ENCODE measurements around the gene ZNF865. TPM values are rescaled to one million over a fixed set of nuclear protein-coding genes. Genes with fewer than 3 reads are reported as not detected.
A peak's percentile ranks its signal among the peaks of the same experiment; 100 is the strongest.

ZNF865 gene
- total RNA-seq, 1 experiment from 2014 or later: 5.5 TPM

DNA sequence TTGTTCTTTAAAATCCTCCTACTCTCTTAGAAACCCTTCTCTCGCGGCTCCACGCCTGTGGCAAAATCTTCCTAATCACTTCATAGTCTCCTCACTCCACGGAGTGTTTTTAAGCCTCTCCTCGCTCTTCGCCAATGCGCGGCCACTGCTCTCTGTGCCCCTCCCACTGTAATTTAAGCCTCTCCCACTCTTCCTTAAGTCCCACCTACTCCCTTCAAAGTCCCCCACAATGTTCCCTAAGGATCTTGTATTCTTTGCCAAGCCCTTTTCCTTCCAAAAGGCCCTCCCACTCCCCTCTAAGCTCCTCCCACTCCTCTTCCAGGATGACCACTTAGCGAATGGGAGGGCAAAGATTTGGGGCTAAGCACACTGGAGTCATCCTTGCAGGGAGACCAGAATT lies 7.4 kb upstream of the ZNF865 start:
- intact Hi-C loops (cut with micrococcal nuclease): loop anchor here (2.0 to 5.0 kb wide), 3 partner anchors 17 to 43 kb away; partner anchors contain the start of genes ZNF579 and ZNF580
- no peak overlapping the region for H3K4me3 ChIP-seq (ENCODE audit: low read length)
- POLR2A ChIA-PET (ENCODE audit: unreplicated experiment): no interaction called here
- H3K4me1 ChIP-seq (ENCODE audit: insufficient read depth, low read length): peaks cover 12% of the 10 kb centered on the region
- no peak overlapping the region for H3K27ac ChIP-seq (ENCODE audit: low read length)
- DNase-seq (no peak), ATAC-seq (no peak)
- TF ChIP-seq, protein P1, sequence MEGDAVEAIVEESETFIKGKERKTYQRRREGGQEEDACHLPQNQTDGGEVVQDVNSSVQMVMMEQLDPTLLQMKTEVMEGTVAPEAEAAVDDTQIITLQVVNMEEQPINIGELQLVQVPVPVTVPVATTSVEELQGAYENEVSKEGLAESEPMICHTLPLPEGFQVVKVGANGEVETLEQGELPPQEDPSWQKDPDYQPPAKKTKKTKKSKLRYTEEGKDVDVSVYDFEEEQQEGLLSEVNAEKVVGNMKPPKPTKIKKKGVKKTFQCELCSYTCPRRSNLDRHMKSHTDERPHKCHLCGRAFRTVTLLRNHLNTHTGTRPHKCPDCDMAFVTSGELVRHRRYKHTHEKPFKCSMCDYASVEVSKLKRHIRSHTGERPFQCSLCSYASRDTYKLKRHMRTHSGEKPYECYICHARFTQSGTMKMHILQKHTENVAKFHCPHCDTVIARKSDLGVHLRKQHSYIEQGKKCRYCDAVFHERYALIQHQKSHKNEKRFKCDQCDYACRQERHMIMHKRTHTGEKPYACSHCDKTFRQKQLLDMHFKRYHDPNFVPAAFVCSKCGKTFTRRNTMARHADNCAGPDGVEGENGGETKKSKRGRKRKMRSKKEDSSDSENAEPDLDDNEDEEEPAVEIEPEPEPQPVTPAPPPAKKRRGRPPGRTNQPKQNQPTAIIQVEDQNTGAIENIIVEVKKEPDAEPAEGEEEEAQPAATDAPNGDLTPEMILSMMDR (conservative IDR thresholded peaks at IDR 0.05; ENCODE audit: low read depth, low read length): no peak
- TF ChIP-seq EZH2phosphoT487 (IDR thresholded peaks at IDR 0.05; ENCODE audit: borderline replicate concordance, low read length): no peak
- peaks cover 4% of the 10 kb centered on the region; the same call in 1 of the 2 replicates for H3K36me3 ChIP-seq (ENCODE audit: low read depth, low read length)
- CTCF ChIA-PET: no interaction called here
- no peaks in the 10 kb centered on the region for H3F3A ChIP-seq (ENCODE audit: low read length, unreplicated experiment)
- no TSS peak for BruUV-seq (replicated peaks)
- no peak overlapping the region for H2AFZ ChIP-seq (ENCODE audit: low read length)
- H3K27me3 ChIP-seq (ENCODE audit: low read length): no peaks in the 10 kb centered on the region
- no peaks in the 10 kb centered on the region for H4K20me1 ChIP-seq (ENCODE audit: low read length)
- no peaks in the 10 kb centered on the region for H3K9me2 ChIP-seq (replicated peaks; ENCODE audit: low read length)
- H3K9ac ChIP-seq (ENCODE audit: low read length): no peak overlapping the region
- H3K9me3 ChIP-seq (ENCODE audit: low read length): no peaks in the 10 kb centered on the region
- no peak overlapping the region for H3K4me2 ChIP-seq (ENCODE audit: low read length)
- H3K79me2 ChIP-seq (ENCODE audit: low read length): peaks cover 12% of the 10 kb centered on the region; the same call in 1 of the 2 replicates

DNA sequence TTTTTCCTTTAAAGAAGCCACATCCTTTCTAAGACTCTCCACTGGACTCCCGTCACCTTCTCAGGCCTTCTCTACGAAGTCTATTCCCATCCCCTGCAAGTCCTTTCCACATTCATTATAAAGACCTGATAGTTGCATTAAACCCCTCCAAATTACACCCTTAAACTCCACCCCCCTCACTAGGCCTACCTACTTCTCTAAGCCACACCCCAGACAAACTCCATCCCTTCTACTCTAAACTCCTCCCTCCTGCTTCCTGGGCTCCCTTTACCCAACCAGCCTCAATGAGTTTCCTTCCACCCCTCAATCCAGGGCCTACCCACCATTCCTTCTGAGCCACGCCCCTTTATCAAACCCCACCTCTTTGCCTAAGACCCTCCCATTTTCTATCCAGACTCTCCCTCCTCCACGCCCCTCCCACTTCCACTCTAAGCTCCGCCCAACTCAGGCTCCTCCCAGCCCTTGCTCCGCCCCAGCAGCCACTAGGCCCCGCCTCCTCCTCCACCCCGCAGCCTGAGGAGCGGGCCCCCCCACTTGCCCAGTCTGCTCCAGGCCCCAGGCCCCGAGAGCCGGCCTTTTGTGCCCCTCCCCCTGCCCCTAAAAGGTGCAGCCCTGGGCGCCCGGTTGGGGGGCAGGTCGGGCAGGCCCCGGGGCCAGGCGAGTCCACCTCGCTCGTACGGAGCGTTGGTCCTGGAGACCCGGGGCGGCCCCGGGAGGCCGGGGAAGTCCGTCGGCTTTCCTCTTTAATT lies 6.6 kb upstream of the ZNF865 start:
- BruUV-seq (replicated peaks): no TSS peak
- H3K27ac ChIP-seq (ENCODE audit: low read length): peak overlapping the region; percentile 87
- TF ChIP-seq EZH2 (IDR thresholded peaks at IDR 0.05; ENCODE audit: low read length, unreplicated experiment) (no peak), EZH2phosphoT487 (IDR thresholded peaks at IDR 0.05; ENCODE audit: borderline replicate concordance, low read length) (no peak)
- TF ChIP-seq, protein P1 (conservative IDR thresholded peaks at IDR 0.05; ENCODE audit: low read depth, low read length): no peak
- peaks cover 12% of the 10 kb centered on the region; the same call in 1 of the 2 replicates for H3K79me2 ChIP-seq (ENCODE audit: low read length)
- no peaks in the 10 kb centered on the region for H3K9me2 ChIP-seq (replicated peaks; ENCODE audit: low read length)
- peaks cover 4% of the 10 kb centered on the region; the same call in 1 of the 2 replicates for H3K36me3 ChIP-seq (ENCODE audit: low read depth, low read length)
- H3K9me3 ChIP-seq (ENCODE audit: low read length): no peaks in the 10 kb centered on the region
- H3K9ac ChIP-seq (ENCODE audit: low read length): peak overlapping the region; percentile 95
- ChIA-PET CTCF (interaction anchor here (0.5 to 1.4 kb wide), 4 partner anchors 17 to 433 kb away, joined by 3 to 5 read pairs (median 4); partner anchors contain the start of gene DNAAF3), POLR2A (ENCODE audit: unreplicated experiment) (interaction anchor here (0.6 to 1.2 kb wide), 8 partner anchors 17 to 260 kb away, joined by 3 to 7 read pairs (median 4); partner anchors contain the start of gene ZNF784)
- peak overlapping the region; percentile 85 for H3K4me2 ChIP-seq (ENCODE audit: low read length)
- intact Hi-C loops (cut with micrococcal nuclease): loop anchor here (1.0 to 5.0 kb wide), 4 partner anchors 12 to 42 kb away; partner anchors contain the start of genes ZNF579 and ZNF580
- peaks cover 12% of the 10 kb centered on the region for H3K4me1 ChIP-seq (ENCODE audit: insufficient read depth, low read length)
- H3K4me3 ChIP-seq (ENCODE audit: low read length): peak overlapping the region; percentile 77
- no peaks in the 10 kb centered on the region for H3F3A ChIP-seq (ENCODE audit: low read length, unreplicated experiment)
- H2AFZ ChIP-seq (ENCODE audit: low read length): peak overlapping the region; percentile 91
- no peaks in the 10 kb centered on the region for H4K20me1 ChIP-seq (ENCODE audit: low read length)
- no peaks in the 10 kb centered on the region for H3K27me3 ChIP-seq (ENCODE audit: low read length)
- DNase-seq: peak; percentile 98
- peak; percentile 67 for ATAC-seq

Measured in PC-3 (cell line).